Choroid plexus epithelial cell (primary cell): ENCODE results near the gene FRG2.

Source experiments
- DNase-seq: peaks from one replicate; pipeline ENCODE4 v3.0.0-alpha.2; 2010; ENCODE audit warnings: low read depth
- H3K4me3 ChIP-seq: 2 replicates; pipeline ENCODE4 v1.5.1; 2011; ENCODE audit warnings: low read depth, mild to moderate bottlenecking, control low read depth, low read length, moderate library complexity
- TF ChIP-seq, protein P1 (sequence below): conservative IDR thresholded peaks from 2 replicates; pipeline ENCODE4 v1.5.1; 2011; ENCODE audit warnings: low read depth, mild to moderate bottlenecking, control low read depth, inconsistent platforms, low read length, moderate library complexity

FRG2 gene

DNA sequence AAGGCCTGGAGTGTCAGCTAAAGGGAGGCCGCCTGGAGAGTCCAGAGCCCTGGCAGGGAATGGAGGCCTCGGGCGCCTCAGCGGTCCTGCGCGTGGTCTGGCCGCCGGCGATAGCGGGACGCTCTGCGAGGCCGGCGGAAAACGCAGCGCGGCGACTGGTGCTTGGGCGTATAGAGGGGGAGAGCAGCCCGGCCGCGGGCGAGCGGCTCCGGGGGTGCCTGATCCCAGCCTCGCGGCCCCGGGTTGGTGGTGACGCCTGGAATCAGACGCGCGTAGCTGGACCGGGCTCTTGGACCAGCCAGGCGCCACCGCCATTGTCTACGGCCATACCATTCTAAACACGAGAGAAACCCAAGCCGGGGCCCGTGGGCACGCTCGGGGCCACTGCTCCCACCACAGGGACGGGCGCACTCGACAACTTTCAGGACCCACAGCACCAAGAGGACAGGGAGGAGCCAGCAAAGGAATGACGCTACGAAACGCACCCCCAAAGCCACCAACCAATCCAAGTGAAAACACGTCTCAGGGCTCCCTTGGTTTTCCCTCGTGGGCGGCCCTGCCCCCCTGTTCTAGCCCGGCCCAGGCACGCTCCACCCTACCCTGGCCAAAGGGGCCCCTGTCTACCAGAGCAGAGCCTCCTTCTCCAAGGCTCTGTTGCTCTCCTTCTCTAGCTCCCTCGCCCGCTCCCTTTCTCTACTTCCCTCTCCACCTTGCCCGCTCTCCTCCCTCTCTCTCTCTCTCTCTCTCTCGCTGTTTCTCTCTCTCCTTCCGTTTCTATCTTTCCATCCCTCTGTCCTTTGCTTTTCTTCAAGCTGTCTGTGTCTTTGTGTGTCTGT lies 7.8 kb downstream of the FRG2 start:
- TF ChIP-seq, protein P1, sequence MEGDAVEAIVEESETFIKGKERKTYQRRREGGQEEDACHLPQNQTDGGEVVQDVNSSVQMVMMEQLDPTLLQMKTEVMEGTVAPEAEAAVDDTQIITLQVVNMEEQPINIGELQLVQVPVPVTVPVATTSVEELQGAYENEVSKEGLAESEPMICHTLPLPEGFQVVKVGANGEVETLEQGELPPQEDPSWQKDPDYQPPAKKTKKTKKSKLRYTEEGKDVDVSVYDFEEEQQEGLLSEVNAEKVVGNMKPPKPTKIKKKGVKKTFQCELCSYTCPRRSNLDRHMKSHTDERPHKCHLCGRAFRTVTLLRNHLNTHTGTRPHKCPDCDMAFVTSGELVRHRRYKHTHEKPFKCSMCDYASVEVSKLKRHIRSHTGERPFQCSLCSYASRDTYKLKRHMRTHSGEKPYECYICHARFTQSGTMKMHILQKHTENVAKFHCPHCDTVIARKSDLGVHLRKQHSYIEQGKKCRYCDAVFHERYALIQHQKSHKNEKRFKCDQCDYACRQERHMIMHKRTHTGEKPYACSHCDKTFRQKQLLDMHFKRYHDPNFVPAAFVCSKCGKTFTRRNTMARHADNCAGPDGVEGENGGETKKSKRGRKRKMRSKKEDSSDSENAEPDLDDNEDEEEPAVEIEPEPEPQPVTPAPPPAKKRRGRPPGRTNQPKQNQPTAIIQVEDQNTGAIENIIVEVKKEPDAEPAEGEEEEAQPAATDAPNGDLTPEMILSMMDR, result no peak
- no peak overlapping the region for H3K4me3 ChIP-seq
- DNase-seq, result no peak

DNA sequence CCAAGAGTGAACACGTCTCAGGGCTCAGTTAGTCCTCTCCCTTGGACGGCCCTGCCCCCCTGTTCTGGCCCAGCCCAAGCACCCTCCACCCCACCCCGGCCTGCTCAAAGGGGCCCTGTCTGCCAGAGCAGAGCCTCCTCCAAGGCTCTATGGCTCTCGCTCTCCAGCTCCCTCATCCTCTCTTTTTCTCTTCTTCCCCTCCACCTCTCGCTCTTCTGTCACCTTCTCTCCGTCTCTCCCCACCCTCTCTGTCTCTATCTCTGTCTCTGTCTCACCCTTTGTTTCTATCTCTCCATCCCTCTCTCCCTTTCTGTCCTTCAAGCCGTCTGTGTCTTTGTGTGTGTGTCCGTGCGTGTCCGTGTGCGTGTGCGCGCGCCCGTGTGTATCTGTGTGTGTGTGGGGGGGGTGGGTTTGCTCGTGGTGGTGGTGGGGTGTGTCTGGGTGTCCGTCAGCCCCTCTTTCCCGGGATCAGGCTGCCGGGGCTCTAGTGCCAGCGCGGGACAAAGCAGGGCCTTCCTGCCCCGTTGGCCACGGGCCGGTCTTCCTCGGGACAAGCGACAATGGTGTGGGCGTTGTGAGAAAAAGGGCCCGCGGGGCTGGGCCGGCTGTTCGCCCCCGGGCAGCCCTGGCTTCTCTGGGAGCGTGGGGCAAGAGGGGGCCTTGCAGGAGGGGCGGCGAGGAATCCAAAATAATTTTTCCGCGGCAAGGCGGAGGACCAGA lies 8.7 kb downstream of the FRG2 start:
- TF ChIP-seq, protein P1, result no peak
- DNase-seq, result no peak
- H3K4me3 ChIP-seq, result no peak overlapping the region

DNA sequence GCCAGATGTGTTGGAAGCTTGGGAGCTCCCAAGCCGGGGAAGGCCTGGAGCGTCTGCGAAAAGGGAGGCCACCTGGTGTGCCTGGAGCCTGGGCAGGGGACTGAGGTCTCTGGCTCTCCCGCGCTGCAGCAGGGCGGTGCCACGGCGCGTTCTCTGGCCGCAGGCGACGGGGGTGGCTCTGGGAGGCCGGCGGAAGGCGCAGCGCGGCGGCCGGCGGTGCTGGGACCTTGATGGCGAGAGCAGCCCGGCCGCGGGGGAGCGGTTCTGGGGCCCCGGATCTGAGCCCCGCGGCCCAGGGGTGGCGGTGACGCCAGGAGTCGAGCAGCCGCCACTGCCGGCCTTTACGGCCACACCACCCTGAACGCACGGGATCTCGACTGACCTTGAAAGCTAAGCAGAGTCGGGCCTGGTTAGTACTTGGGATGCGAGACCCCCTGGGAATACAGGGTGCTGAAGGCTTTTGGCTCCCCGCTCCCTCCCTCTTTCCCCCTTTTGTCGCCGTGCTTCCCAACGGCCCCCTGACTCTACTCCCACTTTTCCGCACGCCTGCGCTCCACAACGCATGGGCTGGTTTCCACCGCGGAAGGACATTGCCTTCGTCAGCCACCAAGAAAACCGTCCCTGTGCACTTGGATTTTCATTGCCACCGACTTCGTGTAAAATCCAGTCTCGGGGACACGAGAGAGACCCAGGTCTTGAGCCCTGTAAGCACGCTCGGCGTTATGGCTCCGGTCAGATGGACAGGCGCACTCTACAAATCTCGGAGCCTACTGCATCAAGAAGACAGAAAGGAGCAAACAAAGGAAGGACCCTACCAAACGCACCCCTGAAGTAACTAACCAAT lies 9.5 kb downstream of the FRG2 start:
- no peak for DNase-seq
- TF ChIP-seq, protein P1, result no peak
- H3K4me3 ChIP-seq, result no peak overlapping the region

DNA sequence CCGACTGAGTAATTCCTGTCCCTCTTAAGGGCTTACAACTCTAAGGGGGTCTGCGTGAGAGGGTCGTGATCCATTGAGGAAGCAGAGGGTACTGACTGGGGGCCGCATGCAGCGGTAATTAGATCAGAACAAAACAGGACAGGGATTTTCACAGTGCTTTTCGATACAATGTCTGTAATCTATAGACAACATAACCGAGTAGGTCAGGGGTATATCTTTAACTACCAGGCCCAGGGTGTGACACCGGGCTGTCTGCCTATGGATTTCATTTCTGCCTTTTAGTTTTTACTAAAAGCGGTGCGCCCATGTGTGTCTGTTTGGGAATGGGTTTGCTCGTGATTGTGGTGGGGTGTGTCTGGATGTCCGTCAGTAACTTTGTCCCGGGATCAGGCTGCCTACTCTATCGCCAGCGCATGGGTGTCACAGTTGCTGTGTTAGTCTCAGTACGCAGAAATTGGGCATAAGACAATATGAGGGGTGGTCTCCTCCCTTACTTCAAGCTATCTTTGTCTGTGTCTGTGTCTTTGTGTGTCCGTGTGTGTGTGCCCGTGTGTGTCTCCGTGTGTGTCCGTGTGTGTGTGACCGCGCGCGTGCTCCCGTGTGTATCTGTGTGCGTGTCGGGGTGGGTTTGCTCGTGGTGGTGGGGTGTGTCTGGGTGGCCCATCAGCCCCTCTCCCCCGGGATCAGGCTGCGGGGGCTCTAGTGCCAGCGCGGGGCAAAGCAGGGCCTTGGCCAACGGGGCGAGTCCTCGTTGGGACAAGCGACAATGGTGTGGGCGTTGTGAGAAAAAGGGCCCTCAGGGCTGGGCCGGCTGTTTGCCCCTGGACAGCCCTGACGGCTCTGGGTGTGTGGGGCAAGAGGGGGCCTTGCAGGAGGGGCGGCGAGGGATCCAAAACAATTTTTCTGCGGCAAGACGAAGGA lies 10.4 kb downstream of the FRG2 start:
- TF ChIP-seq, protein P1, result no peak
- no peak overlapping the region for H3K4me3 ChIP-seq
- no peak for DNase-seq

DNA sequence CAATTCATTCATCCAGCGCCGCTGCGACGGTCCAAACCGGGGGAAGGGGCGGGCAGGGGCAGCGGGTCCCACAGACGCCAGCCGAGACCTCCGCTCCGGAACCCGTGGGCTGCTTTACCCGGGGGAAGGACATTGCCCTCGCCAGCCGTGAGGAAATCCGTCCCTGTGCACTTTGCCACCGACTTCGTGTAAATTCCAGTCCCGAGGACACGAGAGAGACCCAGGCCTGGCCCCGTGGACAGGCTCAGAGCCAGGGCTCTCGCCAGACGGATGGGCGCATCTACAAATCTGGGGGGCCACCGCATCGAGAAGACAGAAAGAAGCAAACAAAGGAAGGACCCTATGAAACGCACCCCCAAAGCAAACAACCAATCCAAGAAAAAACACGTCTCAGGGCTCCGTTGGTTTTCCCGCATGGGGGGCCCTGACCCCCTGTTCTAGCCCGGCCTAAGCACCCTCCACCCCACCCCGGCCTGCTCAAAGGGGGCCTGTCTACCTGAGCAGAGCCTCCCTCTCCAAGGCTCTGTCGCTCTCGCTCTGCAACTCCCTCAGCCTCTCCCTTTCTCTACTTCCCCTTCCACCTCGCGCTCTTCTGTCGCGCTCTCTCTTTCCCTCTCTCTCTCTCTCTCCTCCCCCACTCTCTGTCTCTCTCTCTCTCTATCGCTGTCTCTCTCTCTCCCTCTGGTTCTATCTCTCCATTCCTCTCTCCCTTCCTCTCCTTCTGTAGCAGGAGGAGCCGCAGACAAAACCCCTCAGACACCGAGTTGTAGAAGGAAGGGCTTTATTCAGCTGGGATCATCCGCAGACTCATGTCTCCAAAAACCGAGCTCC lies 11.3 kb downstream of the FRG2 start:
- H3K4me3 ChIP-seq, result no peak overlapping the region
- TF ChIP-seq, protein P1, result no peak
- DNase-seq, result no peak
